GM19452 (cell line): ENCODE data around the gene CAV1.
"Not testable (repeated sequence)": the region's sequence is repeated elsewhere in the genome, so short reads cannot be mapped to it uniquely, and the experiment has no call there.

Source experiments
- ATAC-seq: cut with Tn5 transposase; IDR thresholded peaks from one replicate; pipeline ENCODE4 v1.9.1; 2021; ENCODE audit not compliant: unreplicated experiment

CAV1 gene

GRCh38 chr7:116579322-116579721, 54.5 kb downstream of the CAV1 start:
- ATAC-seq = no peak

DNA sequence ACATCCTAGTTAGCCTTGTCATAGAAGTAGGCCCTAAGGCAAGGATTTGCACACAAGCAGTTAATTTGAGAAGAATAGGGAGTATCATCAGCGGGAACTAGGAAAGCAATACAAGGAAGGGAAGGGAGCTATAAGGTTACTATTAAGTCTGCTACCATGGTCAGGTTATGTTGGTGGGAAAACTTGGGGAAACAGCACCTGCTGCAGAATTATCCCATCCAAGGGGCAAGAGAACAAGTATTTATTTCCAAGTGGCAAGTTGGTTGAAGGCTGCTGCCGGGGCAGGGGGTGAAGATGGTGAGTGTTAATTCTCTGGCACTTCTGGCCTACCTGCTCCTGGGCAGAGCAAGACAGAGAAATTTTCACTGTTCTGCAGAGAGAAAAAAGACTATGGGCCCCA, 55.0 kb downstream of the CAV1 start:
- ATAC-seq = no peak

GRCh38 chr7:116582164-116582732, 57.4 kb downstream of the CAV1 start:
- ATAC-seq = no peak

DNA sequence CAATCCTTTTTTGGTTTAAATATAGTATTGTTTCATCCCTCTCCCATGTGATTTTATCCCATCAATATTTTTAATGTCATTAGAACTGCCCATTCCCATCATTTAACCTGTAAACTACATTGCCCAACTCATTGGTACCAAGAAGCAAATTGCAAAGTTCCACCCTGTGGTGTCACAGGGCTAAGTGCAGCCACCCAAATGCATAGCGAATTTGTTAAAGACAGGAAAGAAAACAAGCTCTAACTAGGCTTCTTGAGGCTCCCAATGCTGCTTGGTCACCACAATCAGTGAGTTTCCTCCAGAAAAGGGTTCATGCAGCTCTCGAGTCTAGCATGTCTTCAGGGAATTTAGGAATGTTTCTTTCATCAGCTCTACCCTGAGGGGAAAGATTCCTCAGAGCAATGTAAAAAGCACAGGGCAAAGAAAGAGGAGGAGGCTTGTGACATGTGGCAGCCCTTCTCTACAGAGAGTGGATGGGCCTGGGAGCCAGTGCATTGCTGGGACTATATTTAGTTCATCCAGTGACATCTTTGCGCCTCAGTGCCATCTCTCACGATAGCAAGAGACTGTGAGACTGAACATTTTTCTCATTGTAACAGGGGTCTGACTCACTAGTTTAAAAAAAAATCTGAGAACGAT, 58.1 kb downstream of the CAV1 start:
- ATAC-seq = peak; percentile 44

DNA sequence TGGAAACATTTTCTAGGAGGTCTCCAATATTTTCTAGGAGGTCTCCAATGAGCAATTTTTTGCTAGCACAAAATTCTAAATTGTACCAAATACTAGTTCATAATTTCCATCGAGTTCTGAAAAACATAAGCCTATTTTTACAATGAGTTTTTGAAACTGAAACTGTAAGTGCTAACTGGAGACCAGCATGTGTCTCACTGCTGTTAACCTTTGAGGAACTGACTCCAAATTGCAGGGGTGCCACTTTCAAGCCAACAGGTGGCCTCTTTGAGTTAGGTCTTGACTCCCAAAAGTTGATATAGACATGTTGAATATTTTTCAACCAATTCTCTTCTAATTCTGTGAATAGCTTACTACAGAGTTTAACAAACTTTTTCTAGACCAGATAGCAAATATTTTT, 58.8 kb downstream of the CAV1 start:
- peak; percentile 93 for ATAC-seq

- ATAC-seq = no peak
Measured at GRCh38 chr7:116584721-116585120, 59.9 kb downstream of the CAV1 start.

DNA sequence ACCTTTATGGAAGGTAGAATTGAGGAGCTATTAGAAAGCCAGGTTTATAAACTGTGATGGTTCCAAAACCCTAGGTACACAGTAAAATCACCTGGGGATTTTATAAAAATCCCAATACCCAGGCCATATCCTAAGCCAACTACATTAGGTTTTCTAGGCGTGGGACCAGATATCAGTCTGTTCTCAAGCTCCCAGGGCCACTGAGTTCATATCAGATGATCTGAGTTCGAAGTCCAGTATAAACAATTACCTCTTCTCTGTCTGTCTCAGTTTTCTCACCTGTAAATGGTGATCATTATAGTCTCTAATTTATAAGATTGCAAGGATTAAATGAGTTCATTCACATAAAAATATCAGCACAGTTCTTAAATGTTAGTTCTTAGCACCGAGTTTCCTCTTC, 60.6 kb downstream of the CAV1 start:
- ATAC-seq = no peak

DNA sequence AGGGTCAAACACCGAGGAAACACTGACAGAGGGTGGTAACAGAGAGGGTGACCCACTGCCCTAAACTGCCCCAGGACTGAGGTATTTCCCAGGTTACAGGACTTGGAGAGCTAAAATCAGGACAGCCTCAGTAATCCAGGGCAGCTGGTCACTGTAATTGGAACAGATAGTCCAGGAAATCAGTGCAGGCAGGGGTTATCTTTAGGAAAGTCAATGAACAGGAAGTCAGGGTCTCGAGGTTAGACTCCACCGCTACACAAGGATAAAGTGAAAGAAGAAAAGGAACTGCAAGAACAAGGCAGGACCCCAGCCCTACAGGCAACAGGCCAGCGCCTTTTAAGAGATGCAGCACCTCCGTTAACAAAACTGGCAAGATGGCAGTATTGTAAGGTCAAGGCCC, 61.1 kb downstream of the CAV1 start:
- ATAC-seq = no peak

DNA sequence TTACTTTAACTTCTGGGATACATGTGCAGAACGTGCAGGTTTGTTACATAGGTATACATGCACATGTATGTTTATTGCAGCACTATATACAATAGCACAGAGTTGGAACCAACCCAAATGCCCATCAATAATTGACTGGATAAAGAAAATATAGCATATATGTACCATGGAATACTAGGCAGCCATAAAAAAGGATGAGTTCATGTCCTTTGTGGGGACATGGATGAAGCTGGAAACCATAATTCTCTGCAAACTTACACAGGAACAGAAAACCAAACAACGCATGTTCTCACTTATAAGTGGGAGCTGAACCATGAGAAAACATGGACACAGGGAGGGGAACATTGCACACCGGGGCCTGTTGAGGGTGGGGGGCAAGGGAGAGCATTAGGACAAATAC, 62.4 kb downstream of the CAV1 start:
- ATAC-seq = not testable (repeated sequence)

DNA sequence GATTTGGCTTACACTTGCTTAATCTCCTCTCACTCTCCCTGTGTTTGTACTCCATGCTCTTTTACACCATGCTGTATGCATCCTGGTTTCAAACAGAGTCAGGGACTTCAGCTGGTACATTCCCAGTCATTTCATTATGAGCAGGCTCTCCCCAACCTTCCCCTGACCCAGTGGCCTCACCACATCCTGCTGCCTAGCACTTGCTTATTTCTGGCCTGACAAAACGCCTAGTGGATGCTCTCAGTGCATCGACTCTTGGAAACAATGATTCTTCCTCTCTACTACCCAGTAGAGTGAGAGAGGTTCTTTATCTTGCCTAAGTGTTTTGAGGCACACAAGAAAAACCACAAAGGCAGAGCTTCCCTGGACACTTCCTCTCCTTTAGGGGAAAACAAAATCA, 63.4 kb downstream of the CAV1 start:
- ATAC-seq = peak; percentile 61

DNA sequence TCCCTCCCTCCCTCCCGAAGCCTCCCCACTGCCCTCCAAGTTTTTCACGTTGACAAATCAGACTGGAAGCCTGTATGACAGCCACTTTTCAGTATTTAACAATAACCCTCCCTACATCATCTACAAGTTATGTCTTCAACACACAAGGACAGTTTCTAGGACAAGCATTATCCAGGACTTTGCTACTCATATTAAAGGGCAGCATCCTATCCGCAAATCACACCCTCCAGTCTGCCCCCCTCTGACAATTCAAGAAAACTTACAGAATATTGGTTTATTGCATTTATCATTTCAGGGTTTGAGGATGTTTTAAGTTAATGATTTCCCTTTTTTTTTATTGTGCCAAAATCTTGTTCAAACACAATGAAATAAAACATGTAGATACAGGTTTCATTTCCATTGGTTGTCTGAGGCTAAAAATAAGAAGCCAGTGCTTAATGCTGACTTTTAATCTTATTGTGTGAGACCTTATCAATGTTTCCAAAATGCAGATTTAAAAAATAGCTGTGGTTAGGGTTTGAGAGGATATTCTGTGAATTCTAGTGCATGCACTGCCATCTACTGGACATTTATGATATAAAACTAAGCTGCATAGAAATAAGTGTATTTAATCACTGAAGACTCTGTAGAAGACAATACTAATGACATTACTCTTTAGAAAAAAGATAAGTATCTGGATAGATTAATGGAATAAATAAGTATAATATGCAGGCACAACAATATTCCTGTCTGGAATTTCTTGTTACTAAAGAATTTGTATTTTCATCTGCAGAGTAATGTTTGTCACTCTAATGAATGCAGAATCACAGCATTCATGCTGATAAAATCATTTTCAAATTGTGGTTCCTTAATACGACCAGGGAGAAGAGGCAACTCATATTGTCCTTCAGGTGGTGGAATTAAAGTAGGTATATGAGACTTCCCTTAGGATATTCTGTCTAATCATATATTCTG, 64.1 kb downstream of the CAV1 start:
- ATAC-seq = no peak

- no peak for ATAC-seq
Measured at GRCh38 chr7:116591202-116592040, 66.6 kb downstream of the CAV1 start.

DNA sequence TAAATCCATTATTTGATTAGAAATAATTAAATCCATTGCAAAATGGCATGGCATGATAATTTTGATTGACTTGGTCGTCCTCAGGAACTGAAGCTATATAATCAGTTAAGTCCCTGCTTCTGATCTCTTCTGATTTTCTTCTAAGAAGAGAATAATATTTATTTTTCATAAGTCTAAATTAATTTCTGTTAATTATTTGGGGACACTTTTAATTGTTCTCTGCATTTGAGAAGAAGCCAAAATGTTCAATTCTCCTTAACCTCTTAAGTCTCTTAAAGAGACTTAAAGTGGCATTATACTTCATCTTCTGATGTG, 67.2 kb downstream of the CAV1 start:
- no peak for ATAC-seq

DNA sequence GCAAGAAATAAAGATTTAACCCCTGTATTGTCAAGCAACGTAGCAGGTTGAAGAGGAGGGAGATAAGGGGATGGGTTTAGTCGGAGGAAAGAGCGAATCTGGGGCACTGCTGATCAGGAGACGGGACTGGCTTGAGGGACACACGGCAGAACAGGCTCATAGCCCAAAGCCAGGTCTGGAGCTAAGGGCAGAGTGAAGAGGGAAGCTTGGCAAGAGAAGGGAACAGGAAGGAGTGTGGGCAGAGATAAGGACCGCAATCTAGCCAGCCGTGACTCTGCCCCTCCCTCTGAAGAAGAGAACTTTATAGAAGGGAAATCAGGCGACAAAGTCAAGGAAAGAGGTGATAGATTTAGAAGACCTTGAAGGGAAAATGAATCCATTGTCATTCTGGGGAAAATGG, 67.6 kb downstream of the CAV1 start:
- no peak for ATAC-seq

DNA sequence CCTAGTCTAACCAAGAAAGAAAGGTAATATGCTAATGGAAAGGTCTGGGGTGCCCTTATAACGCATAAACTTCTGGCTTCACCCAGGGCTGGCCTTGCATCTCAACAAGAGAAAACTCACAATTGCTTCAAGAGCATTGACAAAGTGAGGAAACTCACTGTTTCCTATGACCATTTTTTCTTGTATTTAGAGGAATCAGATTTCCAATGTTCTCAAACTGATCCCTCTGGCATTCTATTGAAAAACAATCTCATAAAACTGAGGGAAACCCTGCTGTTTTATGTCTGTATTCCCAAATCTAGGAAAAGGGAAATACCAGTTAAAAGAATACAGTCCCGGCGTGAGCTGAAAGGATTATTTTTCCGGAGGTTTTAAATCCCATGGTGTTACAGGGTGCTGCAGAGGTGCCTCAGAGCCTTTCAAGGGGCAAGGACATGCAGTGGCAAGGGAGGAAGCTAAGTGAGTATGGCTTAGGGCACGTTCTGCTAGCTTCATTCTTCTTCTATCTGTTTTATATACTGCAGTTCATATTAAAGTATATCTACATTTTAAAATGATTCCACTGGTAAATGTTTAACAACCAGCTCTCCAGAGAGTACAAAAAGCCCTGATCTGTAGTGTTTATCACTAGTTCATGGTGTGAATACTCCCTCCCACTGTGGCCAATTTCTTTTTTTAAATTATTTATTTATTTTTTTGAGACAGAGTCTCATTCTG, 68.7 kb downstream of the CAV1 start:
- ATAC-seq = no peak

GRCh38 chr7:116595063-116595462, 70.2 kb downstream of the CAV1 start:
- no peak for ATAC-seq

DNA sequence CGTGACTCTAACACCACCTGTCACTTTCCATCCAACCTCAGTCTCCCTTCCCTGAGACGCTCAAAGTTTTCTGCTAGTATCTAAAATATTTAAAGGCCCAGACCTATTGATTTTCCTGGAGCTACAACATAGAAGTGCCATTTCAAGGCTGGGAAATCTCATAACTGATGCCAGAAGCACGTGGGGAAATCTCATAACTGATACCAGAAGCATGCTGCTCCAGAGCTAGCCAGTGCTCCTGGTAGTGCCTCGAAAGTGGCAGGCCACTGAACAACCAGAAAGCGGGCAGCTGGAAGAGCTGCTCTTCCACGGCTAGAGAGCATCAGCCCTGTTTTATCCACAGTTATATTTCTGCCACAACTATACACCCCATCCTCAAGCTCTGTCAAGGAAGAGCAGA, 72.5 kb downstream of the CAV1 start:
- ATAC-seq = no peak

- ATAC-seq = no peak
Measured at GRCh38 chr7:116598278-116598677, 73.4 kb downstream of the CAV1 start.

DNA sequence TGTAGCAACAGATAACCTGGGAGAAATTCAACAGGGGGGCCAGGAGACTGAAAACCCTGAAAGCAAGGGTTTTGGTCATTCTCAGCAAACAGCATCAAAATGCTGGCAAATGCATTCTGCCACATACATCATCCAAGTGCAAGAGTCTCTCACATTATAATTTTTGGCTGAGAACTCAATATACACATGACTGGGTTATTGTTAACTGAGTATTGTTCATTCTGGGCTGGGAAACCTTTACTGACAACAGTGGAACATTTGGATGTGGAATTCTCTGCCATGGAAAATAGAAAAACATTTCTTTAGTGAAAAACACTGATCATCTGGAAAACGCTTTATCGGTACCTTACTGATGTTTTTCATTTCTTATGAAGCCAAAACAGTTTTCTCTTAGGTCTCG, 74.0 kb downstream of the CAV1 start:
- no peak for ATAC-seq

- no peak for ATAC-seq
Measured at GRCh38 chr7:116601426-116601825, 76.6 kb downstream of the CAV1 start.

DNA sequence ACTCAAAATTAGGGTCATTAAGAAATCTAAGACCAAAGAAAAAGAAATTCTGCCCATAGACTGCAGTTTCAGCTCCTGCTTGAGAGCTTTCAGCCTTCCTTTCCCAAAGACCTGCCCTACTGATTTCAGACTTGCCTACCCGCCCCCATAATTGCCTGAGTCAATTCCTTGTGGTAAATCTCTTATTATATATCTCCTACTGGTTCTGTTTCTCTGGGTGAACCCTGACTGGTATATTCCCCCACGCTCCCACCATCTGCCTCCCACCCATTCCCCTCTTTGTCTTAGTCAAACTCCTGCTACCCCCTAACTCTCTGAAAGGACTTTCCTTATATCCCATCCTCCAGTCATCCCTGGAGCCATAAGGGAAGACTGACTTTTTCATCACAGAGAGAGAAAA, 82.5 kb downstream of the CAV1 start:
- ATAC-seq = no peak
